ENCODE data around the gene AQP9. TPM values are rescaled to one million over a fixed set of nuclear protein-coding genes. Genes with fewer than 3 reads are reported as not detected.
"Not testable (repeated sequence)": the region's sequence is repeated elsewhere in the genome, so short reads cannot be mapped to it uniquely, and the experiment has no call there.

AQP9 gene
- not detected in 2 replicates for total RNA-seq (2014; rRNA removed; shearing (Covaris generic))

GRCh38 chr15:58138106-58138505 is at the start of gene AQP9:
Gene AQP9 (plus strand): TSS chr15:58138381. CDS start chr15:58138566, 185 bp downstream.
- DNase-seq (ENCODE audit: low spot score), result no peak

- DNase-seq (ENCODE audit: low spot score), result no peak
These were observed 42.8 kb upstream of the AQP9 start for GRCh38 chr15:58095415-58095814.

- DNase-seq (ENCODE audit: low spot score), result no peak
These were observed 41.6 kb upstream of the AQP9 start for GRCh38 chr15:58096529-58097084.

- DNase-seq (ENCODE audit: low spot score), result no peak
These were observed 34.7 kb upstream of the AQP9 start for GRCh38 chr15:58103482-58103881.

- no peak for DNase-seq (ENCODE audit: low spot score)
These were observed 30.1 kb upstream of the AQP9 start for GRCh38 chr15:58108117-58108516.

GRCh38 chr15:58109419-58109818 is 28.8 kb upstream of the AQP9 start:
- DNase-seq (ENCODE audit: low spot score), result no peak

GRCh38 chr15:58110999-58111717 is 27.0 kb upstream of the AQP9 start:
- no peak for DNase-seq (ENCODE audit: low spot score)

- no peak for DNase-seq (ENCODE audit: low spot score)
These were observed 26.5 kb upstream of the AQP9 start for GRCh38 chr15:58111718-58112104.

- DNase-seq (ENCODE audit: low spot score), result not testable (repeated sequence)
These were observed 24.8 kb upstream of the AQP9 start for GRCh38 chr15:58113358-58113757.

GRCh38 chr15:58114388-58114787 is 23.8 kb upstream of the AQP9 start:
- no peak for DNase-seq (ENCODE audit: low spot score)

- DNase-seq (ENCODE audit: low spot score), result no peak
These were observed 23.4 kb upstream of the AQP9 start for GRCh38 chr15:58114812-58115211.

GRCh38 chr15:58115692-58116091 is 22.5 kb upstream of the AQP9 start:
- no peak for DNase-seq (ENCODE audit: low spot score)

GRCh38 chr15:58117619-58118018 is 20.6 kb upstream of the AQP9 start:
- no peak for DNase-seq (ENCODE audit: low spot score)

GRCh38 chr15:58118272-58118671 is 19.9 kb upstream of the AQP9 start:
- no peak for DNase-seq (ENCODE audit: low spot score)

GRCh38 chr15:58119016-58119415 is 19.2 kb upstream of the AQP9 start:
- no peak for DNase-seq (ENCODE audit: low spot score)

GRCh38 chr15:58124585-58124984 is 13.6 kb upstream of the AQP9 start:
- no peak for DNase-seq (ENCODE audit: low spot score)

- DNase-seq (ENCODE audit: low spot score), result no peak
These were observed 12.8 kb upstream of the AQP9 start for GRCh38 chr15:58125333-58125732.

- DNase-seq (ENCODE audit: low spot score), result no peak
These were observed 3.3 kb upstream of the AQP9 start for GRCh38 chr15:58134886-58135285.

- no peak for DNase-seq (ENCODE audit: low spot score)
These were observed 2.5 kb upstream of the AQP9 start for GRCh38 chr15:58135511-58136174.

GRCh38 chr15:58136731-58137130 is 1.4 kb upstream of the AQP9 start:
- DNase-seq (ENCODE audit: low spot score), result no peak

- no peak for DNase-seq (ENCODE audit: low spot score)
These were observed 495 bp upstream of the AQP9 start for GRCh38 chr15:58137686-58138085.

- no peak for DNase-seq (ENCODE audit: low spot score)
These were observed 1.3 kb downstream of the AQP9 start for GRCh38 chr15:58139276-58139988.

All from H4 (cell line).